Natural killer cell (primary cell): ENCODE measurements around the gene PTPN14. TPM values are rescaled to one million over a fixed set of nuclear protein-coding genes. Genes with fewer than 3 reads are reported as not detected.
A peak's percentile ranks its signal among the peaks of the same experiment; 100 is the strongest.

Experiments used
- ATAC-seq, 3 donors: fragments of 150-1000 bp in 2 of 3; fragments of 200-7000 bp in 1 of 3; cut with Tn5 transposase; 1 replicate in 1 of 3; 2 replicates in 2 of 3; pipeline ENCODE4 v1.10.0; 2021; ENCODE audit warnings: mild to moderate bottlenecking in 2 of 3, moderate library complexity in 2 of 3
- DNase-seq, 2 donors: peaks; one replicate each; pipeline versions ENCODE4 v3.0.0 to v3.0.0-alpha.2; 2013 to 2021; ENCODE audit warnings: mixed read lengths in 1 of 2
- H3K27ac ChIP-seq: one replicate; pipeline ENCODE4 v1.5.1; 2013; ENCODE audit warnings: mild to moderate bottlenecking, low read length
- H3K27me3 ChIP-seq: one replicate; pipeline ENCODE4 v1.6.1; 2013; ENCODE audit warnings: low read length; ENCODE audit not compliant: control insufficient read depth, insufficient read depth
- H3K36me3 ChIP-seq: one replicate; pipeline ENCODE4 v1.6.1; 2013; ENCODE audit warnings: low read length; ENCODE audit not compliant: control insufficient read depth, insufficient read depth
- H3K4me1 ChIP-seq: one replicate; pipeline ENCODE4 v1.6.1; 2013; ENCODE audit warnings: low read length; ENCODE audit not compliant: control insufficient read depth, insufficient read depth
- H3K4me3 ChIP-seq: one replicate; pipeline ENCODE4 v1.5.1; 2013; ENCODE audit warnings: low read length
- H3K9me3 ChIP-seq: one replicate; pipeline ENCODE4 v1.6.1; 2013; ENCODE audit warnings: low read length; ENCODE audit not compliant: control insufficient read depth, insufficient read depth
- H3K27ac Mint-ChIP-seq, 2 donors: one replicate each; pipeline ENCODE4 v1.8.0; 2022; ENCODE audit warnings: mild to moderate bottlenecking in 2 of 2, mixed read lengths in 2 of 2, moderate library complexity in 1 of 2
- H3K27me3 Mint-ChIP-seq, 2 donors: one replicate each; pipeline ENCODE4 v1.8.0; 2022; ENCODE audit warnings: low read depth in 2 of 2, mixed read lengths in 2 of 2
- H3K36me3 Mint-ChIP-seq: one replicate; pipeline ENCODE4 v1.8.0; 2022; ENCODE audit warnings: mixed read lengths
- H3K4me1 Mint-ChIP-seq, 2 donors: one replicate each; pipeline ENCODE4 v1.8.0; 2022; ENCODE audit warnings: mixed read lengths in 2 of 2
- H3K4me3 Mint-ChIP-seq: one replicate; pipeline ENCODE4 v1.8.0; 2022; ENCODE audit warnings: mild to moderate bottlenecking, moderate library complexity, mixed read lengths
- H3K9me3 Mint-ChIP-seq, 2 donors: one replicate each; pipeline ENCODE4 v1.8.0; 2022; ENCODE audit warnings: mixed read lengths in 2 of 2
- WGBS: methylation state at CpG from one replicate; pipeline ENCODE4 v1.1.7; 2013; ENCODE audit warnings: missing lambda C conversion rate; ENCODE audit not compliant: insufficient coverage; 5-methylcytosine and 5-hydroxymethylcytosine counted together
- intact Hi-C: fragments of 100-400 bp; cut with micrococcal nuclease; formaldehyde crosslinking; loops from one replicate; pipeline ENCODE4 v1.14.2; 2022
- total RNA-seq, 4 donors: library from RNA; stranded (reverse); fragments of 120-200 nt in 1 of 4; gene quantifications; one replicate each; pipeline versions ENCODE4 v1.2.3 to v1.2.4, GENCODE V29; 2013 to 2022
- TF ChIP-seq, protein P1 (sequence below): fragments of 200-600 bp; IDR thresholded peaks from one replicate; pipeline ENCODE4 v1.8.0; 2022; ENCODE audit warnings: antibody characterized with exemption

Gene PTPN14
- total RNA-seq, 3 donors from 2014 or later (not counting 1 experiment from before 2014, with no cell fraction given): 0.02 TPM; not detected in 2

DNA sequence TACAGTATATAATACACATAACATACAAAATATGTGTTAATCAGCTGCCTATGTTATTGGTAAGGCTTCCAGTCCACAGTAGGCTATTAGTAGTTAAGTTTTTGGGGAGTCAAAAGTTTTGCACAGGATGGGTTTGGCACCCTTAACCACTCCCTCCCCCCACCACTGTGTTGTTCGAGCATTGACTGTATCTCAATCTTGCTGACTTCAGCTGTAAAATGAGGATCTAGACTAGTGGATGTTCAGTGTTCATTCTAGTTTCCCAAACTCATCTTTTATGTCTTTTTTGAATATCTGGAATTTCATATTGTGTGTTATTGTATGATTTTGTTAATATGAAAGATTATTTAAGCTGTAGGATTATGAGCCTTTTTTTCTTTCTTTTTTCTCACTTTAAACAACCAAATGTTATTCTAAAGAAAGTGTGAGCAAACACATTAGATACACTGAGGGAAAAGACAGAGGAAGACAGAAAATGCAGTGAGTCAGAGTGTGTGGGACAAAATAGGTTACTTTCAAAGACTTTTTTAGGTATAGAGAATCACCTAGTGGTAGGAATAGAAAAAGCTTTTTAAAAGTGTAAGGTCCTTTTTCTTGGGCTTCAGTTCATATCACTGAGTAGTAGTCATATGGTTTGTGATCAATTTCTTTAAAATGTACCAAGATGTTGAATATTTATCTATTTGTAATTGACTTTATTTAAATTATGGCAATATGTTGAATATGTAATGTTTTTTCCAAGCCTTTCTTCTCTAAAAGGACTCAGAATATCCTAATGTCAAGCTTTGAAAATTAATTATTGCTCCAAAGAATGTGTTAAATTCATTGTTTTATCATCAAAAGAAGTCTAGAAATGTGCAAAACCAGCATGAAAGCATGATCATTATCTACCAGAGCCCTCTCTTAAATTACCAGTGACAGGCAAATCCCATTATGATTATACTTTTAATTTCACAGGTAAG is 33.7 kb upstream of the PTPN14 start:
- Mint-ChIP-seq H3K27me3 (peaks cover 0 to 8% of the 10 kb centered on the region in 2 donors), H3K9me3 (no peaks in the 10 kb centered on the region), H3K4me1 (no peaks in the 10 kb centered on the region), H3K4me3 (no peak overlapping the region), H3K27ac (no peak overlapping the region), H3K36me3 (no peaks in the 10 kb centered on the region)
- Histone ChIP-seq H3K4me3 (no peak overlapping the region), H3K4me1 (no peaks in the 10 kb centered on the region), H3K9me3 (no peaks in the 10 kb centered on the region), H3K27ac (no peak overlapping the region), H3K36me3 (no peaks in the 10 kb centered on the region), H3K27me3 (no peaks in the 10 kb centered on the region)
- no CpG with 5 or more reads among the region's 1 CpG for WGBS
- TF ChIP-seq, protein P1, sequence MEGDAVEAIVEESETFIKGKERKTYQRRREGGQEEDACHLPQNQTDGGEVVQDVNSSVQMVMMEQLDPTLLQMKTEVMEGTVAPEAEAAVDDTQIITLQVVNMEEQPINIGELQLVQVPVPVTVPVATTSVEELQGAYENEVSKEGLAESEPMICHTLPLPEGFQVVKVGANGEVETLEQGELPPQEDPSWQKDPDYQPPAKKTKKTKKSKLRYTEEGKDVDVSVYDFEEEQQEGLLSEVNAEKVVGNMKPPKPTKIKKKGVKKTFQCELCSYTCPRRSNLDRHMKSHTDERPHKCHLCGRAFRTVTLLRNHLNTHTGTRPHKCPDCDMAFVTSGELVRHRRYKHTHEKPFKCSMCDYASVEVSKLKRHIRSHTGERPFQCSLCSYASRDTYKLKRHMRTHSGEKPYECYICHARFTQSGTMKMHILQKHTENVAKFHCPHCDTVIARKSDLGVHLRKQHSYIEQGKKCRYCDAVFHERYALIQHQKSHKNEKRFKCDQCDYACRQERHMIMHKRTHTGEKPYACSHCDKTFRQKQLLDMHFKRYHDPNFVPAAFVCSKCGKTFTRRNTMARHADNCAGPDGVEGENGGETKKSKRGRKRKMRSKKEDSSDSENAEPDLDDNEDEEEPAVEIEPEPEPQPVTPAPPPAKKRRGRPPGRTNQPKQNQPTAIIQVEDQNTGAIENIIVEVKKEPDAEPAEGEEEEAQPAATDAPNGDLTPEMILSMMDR: peak; percentile 40
- no peak for DNase-seq
- peak in 2 of 3 donors; percentile 29 to 38 for ATAC-seq
- intact Hi-C loops: loop anchor here (2.0 kb wide), 1 partner anchor 252 kb away; no protein-coding TSS in a partner anchor

DNA sequence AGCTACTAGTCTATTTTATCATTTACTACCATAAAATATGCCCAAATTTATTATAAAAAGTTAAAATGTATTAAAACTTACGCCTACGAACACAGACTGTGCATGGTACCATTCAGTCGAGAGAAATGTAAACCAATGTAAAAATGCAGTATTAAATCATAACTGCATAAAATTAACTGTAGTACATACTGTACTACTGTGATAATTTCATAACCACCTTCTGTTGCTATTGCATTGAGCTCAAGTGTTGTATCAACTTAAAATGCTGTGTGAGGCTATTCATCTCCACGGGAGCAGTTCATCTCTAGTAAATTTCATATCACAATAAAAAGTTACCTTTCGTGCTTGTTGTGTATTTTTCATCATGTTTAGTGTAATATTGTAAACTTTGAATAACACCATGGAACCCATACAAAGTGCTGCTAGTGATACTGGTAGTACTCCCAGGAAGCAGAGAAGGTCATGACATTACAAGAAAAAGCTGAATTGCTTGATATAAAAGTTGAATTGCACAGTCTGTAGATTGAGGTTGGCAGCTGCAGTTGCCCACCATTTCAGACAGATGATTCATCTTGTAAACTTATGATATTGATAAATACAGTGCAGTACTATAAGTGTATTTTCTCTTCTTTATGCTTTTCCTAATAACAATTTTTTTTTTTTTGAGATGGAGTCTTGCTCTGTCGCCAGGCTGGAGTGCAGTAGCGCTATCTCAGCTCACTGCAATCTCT is 32.6 kb upstream of the PTPN14 start:
- no peaks in the 10 kb centered on the region for H3K9me3 Mint-ChIP-seq
- no peak overlapping the region for H3K4me3 Mint-ChIP-seq
- H3K27me3 Mint-ChIP-seq: peaks cover 0 to 8% of the 10 kb centered on the region in 2 donors
- H3K36me3 Mint-ChIP-seq: no peaks in the 10 kb centered on the region
- H3K27me3 ChIP-seq: no peaks in the 10 kb centered on the region
- H3K36me3 ChIP-seq: no peaks in the 10 kb centered on the region
- no peak overlapping the region for H3K27ac Mint-ChIP-seq
- H3K4me3 ChIP-seq: no peak overlapping the region
- H3K4me1 ChIP-seq: no peaks in the 10 kb centered on the region
- intact Hi-C loops: loop anchor here (2.0 kb wide), 1 partner anchor 251 kb away; no protein-coding TSS in a partner anchor
- H3K4me1 Mint-ChIP-seq: no peaks in the 10 kb centered on the region
- TF ChIP-seq, protein P1: no peak
- DNase-seq: no peak
- H3K9me3 ChIP-seq: no peaks in the 10 kb centered on the region
- no peak for ATAC-seq
- H3K27ac ChIP-seq: no peak overlapping the region
- 95% methylated on average over 4 of the region's 7 CpGs for WGBS

DNA sequence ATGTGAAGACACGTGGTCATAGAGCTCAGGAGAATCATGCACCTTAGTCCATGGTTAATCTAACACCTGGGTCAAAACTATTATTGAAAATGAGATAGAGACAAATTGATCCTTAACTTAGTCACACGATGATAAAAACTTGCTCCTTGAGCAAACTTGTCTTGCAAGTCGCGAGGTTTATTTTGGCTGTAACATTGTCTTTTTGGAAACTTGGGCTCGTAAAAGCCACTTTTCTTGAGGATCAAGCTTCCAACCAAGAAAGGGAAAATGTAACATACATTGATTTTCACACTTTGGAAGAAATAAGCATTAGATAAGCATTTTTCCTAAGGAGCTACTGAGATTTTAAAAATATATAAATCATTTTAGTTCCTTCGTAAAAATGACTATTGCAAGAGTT is 31.7 kb upstream of the PTPN14 start:
- 91% methylated on average over 5 of the region's 6 CpGs for WGBS
- Histone ChIP-seq H3K27ac (no peak overlapping the region), H3K4me3 (no peak overlapping the region), H3K27me3 (no peaks in the 10 kb centered on the region), H3K9me3 (no peaks in the 10 kb centered on the region), H3K4me1 (no peaks in the 10 kb centered on the region), H3K36me3 (no peaks in the 10 kb centered on the region)
- intact Hi-C loops: no loop called here
- peaks cover 0 to 8% of the 10 kb centered on the region in 2 donors for H3K27me3 Mint-ChIP-seq
- H3K36me3 Mint-ChIP-seq: no peaks in the 10 kb centered on the region
- H3K27ac Mint-ChIP-seq: no peak overlapping the region
- TF ChIP-seq, protein P1: no peak
- no peaks in the 10 kb centered on the region for H3K9me3 Mint-ChIP-seq
- H3K4me3 Mint-ChIP-seq: no peak overlapping the region
- ATAC-seq (no peak), DNase-seq (no peak)
- no peaks in the 10 kb centered on the region for H3K4me1 Mint-ChIP-seq
